Right lung (tissue), 5 donors: ENCODE measurements around the gene TMEM169. TPM values are rescaled to one million over a fixed set of nuclear protein-coding genes. Genes with fewer than 3 reads are reported as not detected.

Experiments
- DNase-seq, 2 donors: peaks; one replicate each; pipeline ENCODE4 v3.0.0-alpha.2; 2013
- polyA plus RNA-seq, 5 donors: library from polyadenylated mRNA; unstranded; fragments of 120-200 nt; gene quantifications; one replicate each; pipeline versions ENCODE4 v1.2.1 to v1.2.3, GENCODE V29; 2013; ENCODE audit warnings: inconsistent platforms in 1 of 5, low replicate concordance in 1 of 5; ENCODE audit not compliant: insufficient read length in 5 of 5, insufficient read depth in 1 of 5

Gene TMEM169
- polyA plus RNA-seq, 5 donors = 0.73 to 1.2 (median 0.98) TPM

GRCh38 chr2:216104691-216105090, 23.0 kb downstream of the TMEM169 start:
- DNase-seq = no peak

GRCh38 chr2:216107320-216107719, 25.6 kb downstream of the TMEM169 start:
- DNase-seq = no peak

- no peak for DNase-seq
Measured at GRCh38 chr2:216107760-216108159, 26.0 kb downstream of the TMEM169 start.

GRCh38 chr2:216108310-216108966, 26.7 kb downstream of the TMEM169 start:
- DNase-seq = no peak

GRCh38 chr2:216108967-216109921, 27.5 kb downstream of the TMEM169 start, which contains the start of gene XRCC5:
Gene XRCC5, plus strand, starts transcription at chr2:216109348. Its CDS starts 89 bp downstream, at chr2:216109437.
- DNase-seq = peak; percentile 97 to 99

GRCh38 chr2:216109962-216110614, 28.4 kb downstream of the TMEM169 start:
- DNase-seq = peak in 1 of 2 donors; percentile 24

GRCh38 chr2:216110620-216111019, 28.9 kb downstream of the TMEM169 start:
- no peak for DNase-seq

GRCh38 chr2:216111122-216111521, 29.4 kb downstream of the TMEM169 start:
- DNase-seq = no peak

GRCh38 chr2:216112926-216113325, 31.2 kb downstream of the TMEM169 start:
- DNase-seq = no peak

- DNase-seq = no peak
Measured at GRCh38 chr2:216113572-216113971, 31.9 kb downstream of the TMEM169 start.

- no peak for DNase-seq
Measured at GRCh38 chr2:216114382-216114713, 32.6 kb downstream of the TMEM169 start.

- DNase-seq = peak; percentile 98 to 99
Measured at GRCh38 chr2:216114714-216115531, 33.2 kb downstream of the TMEM169 start.

- DNase-seq = no peak
Measured at GRCh38 chr2:216116418-216116817, 34.7 kb downstream of the TMEM169 start.

- no peak for DNase-seq
Measured at GRCh38 chr2:216117561-216118340, 36.0 kb downstream of the TMEM169 start.

GRCh38 chr2:216118474-216118873, 36.8 kb downstream of the TMEM169 start:
- no peak for DNase-seq

GRCh38 chr2:216119146-216119545, 37.4 kb downstream of the TMEM169 start:
- no peak for DNase-seq

GRCh38 chr2:216119986-216120385, 38.3 kb downstream of the TMEM169 start:
- DNase-seq = no peak

GRCh38 chr2:216121255-216121654, 39.5 kb downstream of the TMEM169 start:
- DNase-seq = no peak

- no peak for DNase-seq
Measured at GRCh38 chr2:216126943-216127342, 45.2 kb downstream of the TMEM169 start.

GRCh38 chr2:216130346-216130971, 48.7 kb downstream of the TMEM169 start:
- DNase-seq = no peak
